ENCODE results near the gene HCAR3.

DNA sequence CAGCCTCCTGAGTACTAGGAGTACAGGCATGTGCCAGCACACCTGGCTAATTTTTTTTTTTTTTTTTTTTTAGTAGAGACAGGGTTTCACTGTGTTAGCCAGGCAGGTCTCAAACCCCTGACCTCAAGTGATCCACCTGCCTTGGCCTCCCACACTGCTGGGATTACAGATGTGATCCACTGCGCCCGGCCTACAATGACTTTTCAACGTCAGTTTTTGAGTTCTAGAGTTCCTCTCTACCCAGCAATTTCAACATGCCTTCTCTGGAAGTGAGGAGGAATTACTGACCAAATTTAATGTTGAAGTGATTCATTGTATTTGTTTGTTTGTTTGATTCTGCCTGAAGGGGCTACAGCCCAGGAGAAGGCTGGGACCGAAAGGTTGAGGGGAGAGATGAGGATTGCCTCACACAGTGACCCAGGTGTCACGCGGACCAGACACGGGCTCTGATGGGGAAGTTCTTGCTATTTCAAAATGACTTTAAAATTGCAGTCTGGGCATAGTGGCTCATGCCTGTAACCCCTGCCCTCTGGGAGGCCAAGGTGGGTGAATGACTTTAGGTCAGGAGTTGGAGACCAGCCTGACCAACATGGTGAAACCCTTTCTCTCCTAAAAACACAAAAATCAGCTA lies 27.4 kb upstream of the HCAR3 start:
- TF ChIP-seq, protein P1, sequence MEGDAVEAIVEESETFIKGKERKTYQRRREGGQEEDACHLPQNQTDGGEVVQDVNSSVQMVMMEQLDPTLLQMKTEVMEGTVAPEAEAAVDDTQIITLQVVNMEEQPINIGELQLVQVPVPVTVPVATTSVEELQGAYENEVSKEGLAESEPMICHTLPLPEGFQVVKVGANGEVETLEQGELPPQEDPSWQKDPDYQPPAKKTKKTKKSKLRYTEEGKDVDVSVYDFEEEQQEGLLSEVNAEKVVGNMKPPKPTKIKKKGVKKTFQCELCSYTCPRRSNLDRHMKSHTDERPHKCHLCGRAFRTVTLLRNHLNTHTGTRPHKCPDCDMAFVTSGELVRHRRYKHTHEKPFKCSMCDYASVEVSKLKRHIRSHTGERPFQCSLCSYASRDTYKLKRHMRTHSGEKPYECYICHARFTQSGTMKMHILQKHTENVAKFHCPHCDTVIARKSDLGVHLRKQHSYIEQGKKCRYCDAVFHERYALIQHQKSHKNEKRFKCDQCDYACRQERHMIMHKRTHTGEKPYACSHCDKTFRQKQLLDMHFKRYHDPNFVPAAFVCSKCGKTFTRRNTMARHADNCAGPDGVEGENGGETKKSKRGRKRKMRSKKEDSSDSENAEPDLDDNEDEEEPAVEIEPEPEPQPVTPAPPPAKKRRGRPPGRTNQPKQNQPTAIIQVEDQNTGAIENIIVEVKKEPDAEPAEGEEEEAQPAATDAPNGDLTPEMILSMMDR (IDR thresholded peaks at IDR 0.05) = no peak
- no peak for TF ChIP-seq POLR2A (IDR thresholded peaks at IDR 0.05)
